ENCODE measurements around the gene ZNF92.

ZNF92 gene

DNA sequence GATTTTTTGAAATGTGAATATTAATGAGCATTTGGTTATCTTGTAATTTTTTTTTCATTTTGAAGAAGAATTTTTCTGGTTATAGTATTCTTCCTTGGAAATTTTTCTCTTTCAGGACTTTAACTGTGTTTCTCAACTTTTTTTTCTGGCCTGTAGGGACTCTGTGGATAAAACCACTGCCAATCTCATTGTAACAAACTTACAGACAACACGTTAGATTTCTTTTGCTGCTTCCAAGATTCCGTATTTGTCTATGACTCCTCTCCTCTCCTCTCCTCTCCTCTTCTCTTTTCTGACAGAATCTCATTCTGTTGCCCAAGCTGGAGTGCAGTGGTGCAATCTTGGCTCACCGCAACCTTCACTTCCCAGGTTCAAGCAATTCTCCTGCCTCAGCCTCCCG is 19.4 kb upstream of the ZNF92 start:
- POLR2A ChIA-PET, result no interaction called here
- DNase-seq (ENCODE audit: extremely low spot score), result no peak
- TF ChIP-seq, protein P1, sequence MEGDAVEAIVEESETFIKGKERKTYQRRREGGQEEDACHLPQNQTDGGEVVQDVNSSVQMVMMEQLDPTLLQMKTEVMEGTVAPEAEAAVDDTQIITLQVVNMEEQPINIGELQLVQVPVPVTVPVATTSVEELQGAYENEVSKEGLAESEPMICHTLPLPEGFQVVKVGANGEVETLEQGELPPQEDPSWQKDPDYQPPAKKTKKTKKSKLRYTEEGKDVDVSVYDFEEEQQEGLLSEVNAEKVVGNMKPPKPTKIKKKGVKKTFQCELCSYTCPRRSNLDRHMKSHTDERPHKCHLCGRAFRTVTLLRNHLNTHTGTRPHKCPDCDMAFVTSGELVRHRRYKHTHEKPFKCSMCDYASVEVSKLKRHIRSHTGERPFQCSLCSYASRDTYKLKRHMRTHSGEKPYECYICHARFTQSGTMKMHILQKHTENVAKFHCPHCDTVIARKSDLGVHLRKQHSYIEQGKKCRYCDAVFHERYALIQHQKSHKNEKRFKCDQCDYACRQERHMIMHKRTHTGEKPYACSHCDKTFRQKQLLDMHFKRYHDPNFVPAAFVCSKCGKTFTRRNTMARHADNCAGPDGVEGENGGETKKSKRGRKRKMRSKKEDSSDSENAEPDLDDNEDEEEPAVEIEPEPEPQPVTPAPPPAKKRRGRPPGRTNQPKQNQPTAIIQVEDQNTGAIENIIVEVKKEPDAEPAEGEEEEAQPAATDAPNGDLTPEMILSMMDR (IDR thresholded peaks at IDR 0.05; ENCODE audit: control extremely low read depth, extremely low read depth, low read depth, missing control alignments), result no peak
- CTCF ChIA-PET, result no interaction called here

DNA sequence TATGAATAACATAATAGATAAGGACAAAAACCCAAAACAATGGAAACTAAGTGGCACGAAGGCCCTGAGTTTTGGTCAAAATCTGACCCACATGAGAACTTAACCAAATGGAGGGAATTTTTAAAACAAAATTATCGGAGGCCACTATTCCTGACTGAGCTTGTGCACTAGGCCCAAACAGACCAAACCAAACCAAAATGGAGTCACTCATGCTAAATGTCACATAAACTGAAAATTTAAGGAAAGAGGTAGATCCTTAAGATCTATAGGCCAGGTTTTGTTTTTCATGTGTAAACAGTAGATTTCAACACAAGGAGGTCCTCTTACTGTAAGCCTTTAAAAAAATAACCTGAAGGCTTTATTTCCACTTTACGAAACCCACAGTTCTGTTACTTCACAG is 3.8 kb upstream of the ZNF92 start:
- ChIA-PET POLR2A (no interaction called here), CTCF (no interaction called here)
- TF ChIP-seq, protein P1 (IDR thresholded peaks at IDR 0.05; ENCODE audit: control extremely low read depth, extremely low read depth, low read depth, missing control alignments), result no peak
- no peak for DNase-seq (ENCODE audit: extremely low spot score)

DNA sequence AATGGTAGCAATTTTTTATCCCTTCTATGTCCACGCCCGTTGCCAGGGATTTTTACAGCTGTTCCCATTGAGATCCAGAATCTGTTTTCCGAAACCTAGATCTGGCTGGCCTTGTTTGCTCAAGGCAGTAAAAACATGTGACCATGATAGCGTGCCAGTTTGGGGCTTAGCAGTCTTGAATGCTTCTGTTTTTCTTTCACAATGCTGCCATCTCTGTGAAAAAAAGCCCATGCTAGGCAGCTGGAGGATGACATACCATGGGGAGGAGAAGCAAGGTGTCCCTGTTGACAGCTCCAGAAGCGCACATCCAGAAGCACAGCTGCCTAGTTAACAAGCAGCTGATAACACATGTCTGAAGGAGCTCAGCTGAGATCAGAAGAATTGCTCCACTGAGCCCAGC is 2.2 kb upstream of the ZNF92 start:
- no peak for DNase-seq (ENCODE audit: extremely low spot score)
- ChIA-PET POLR2A (no interaction called here), CTCF (interaction anchor here (0.9 to 1.1 kb wide), 2 partner anchors 12 to 64 kb away, joined by 3 read pairs; no protein-coding TSS in a partner anchor)
- TF ChIP-seq, protein P1 (IDR thresholded peaks at IDR 0.05; ENCODE audit: control extremely low read depth, extremely low read depth, low read depth, missing control alignments), result no peak

DNA sequence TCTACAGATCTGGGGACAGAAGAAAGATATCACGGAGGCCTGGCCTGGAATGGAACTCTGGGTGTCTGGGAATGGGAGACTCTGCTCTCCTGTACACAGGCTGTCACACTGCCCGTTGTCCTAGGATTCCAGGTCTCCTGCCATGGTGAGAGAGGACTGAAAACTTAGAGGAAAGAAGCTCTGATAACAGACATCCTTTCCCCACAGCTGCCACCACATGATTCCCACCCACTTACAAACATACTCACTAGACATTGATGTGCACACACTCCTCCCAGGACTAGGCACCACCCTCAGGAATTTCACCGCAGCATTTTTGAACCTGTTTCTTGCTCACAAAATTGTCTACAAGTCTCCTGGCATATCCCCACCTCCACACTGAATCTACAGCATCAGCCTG is 5.7 kb downstream of the ZNF92 start:
- ChIA-PET CTCF (interaction anchor here (0.9 to 1.2 kb wide), 2 partner anchors 10 to 17 kb away, joined by 3 to 4 read pairs; no protein-coding TSS in a partner anchor), POLR2A (interaction anchor here (1.1 kb wide), 1 partner anchor 11 kb away, joined by 4 read pairs; no protein-coding TSS in a partner anchor)
- TF ChIP-seq, protein P1 (IDR thresholded peaks at IDR 0.05; ENCODE audit: control extremely low read depth, extremely low read depth, low read depth, missing control alignments), result no peak
- DNase-seq (ENCODE audit: extremely low spot score), result no peak

DNA sequence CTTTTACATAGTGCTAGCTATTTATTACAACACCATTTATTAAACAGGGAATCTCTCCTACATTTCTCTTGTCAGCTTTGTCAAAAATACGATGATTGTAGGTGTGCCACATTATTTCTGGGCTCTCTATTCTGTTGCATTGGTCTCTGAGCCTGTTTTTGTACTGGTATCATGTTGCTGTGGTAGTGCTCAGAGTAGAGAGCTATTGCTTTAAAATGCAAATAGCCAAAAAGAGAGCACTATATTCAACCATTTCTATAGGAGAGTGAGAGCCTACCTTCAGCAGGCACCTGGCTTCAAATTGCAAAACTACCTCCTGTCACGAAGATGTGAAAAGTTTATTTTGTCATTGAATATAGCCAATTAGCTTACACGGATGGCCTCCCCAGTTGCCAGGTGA is 8.1 kb downstream of the ZNF92 start:
- TF ChIP-seq, protein P1 (IDR thresholded peaks at IDR 0.05; ENCODE audit: control extremely low read depth, extremely low read depth, low read depth, missing control alignments), result no peak
- ChIA-PET POLR2A (interaction anchor here (1.2 kb wide), 1 partner anchor 8 kb away, joined by 3 read pairs; the partner anchor contains the start of gene ZNF92), CTCF (interaction anchor here (2.3 kb wide), 1 partner anchor 8 kb away, joined by 8 read pairs; the partner anchor contains the start of gene ZNF92)
- DNase-seq (ENCODE audit: extremely low spot score), result no peak

DNA sequence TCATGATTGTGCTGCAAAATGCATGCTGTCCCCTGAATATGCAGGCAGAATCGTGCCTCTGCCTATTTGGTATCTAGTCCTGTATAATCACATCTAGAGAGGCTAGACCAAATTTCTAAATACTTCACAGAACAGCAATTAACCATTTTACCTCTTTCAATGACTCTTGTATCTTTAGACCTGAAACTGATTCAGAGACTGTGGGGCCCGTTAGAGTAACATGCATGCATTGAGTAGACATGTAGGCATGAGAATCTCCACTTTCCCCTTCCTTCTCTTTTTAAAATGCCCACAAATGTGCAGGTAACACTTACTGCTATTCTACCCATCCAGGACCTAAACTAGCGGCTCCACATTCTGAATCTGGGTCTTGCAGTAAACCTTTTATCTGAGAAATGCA is 8.8 kb downstream of the ZNF92 start:
- CTCF ChIA-PET, result interaction anchor here (2.3 kb wide), 1 partner anchor 9 kb away, joined by 8 read pairs; the partner anchor contains the start of gene ZNF92

More for the DNA sequence above, 8.8 kb downstream of the ZNF92 start:
- DNase-seq (ENCODE audit: extremely low spot score), result no peak
- POLR2A ChIA-PET, result interaction anchor here (1.2 to 1.9 kb wide), 2 partner anchors 9 kb away, joined by 3 to 8 read pairs; partner anchors contain the start of gene ZNF92
- TF ChIP-seq, protein P1 (IDR thresholded peaks at IDR 0.05; ENCODE audit: control extremely low read depth, extremely low read depth, low read depth, missing control alignments), result no peak

Measured in GM10248 (cell line).